ENCODE data around the gene TMC4.

Gene TMC4

GRCh38 chr19:54179262-54179852 lies 6.4 kb upstream of the TMC4 start:
- H3K27ac ChIP-seq, result peak overlapping the region; percentile 9; the same call in 1 of the 2 replicates

GRCh38 chr19:54178581-54179261 lies 5.8 kb upstream of the TMC4 start:
- no peak for TF ChIP-seq CTCF (conservative IDR thresholded peaks at IDR 0.05)
- peak overlapping the region; percentile 6; the same call in 1 of the 2 replicates for H3K27ac ChIP-seq

More at GRCh38 chr19:54179262-54179852, 6.4 kb upstream of the TMC4 start:
- no peak for TF ChIP-seq CTCF (conservative IDR thresholded peaks at IDR 0.05)

GRCh38 chr19:54173951-54174834 lies 1.2 kb upstream of the TMC4 start:
- H3K27ac ChIP-seq, result peak overlapping the region; percentile 97
- no peak for TF ChIP-seq CTCF (conservative IDR thresholded peaks at IDR 0.05)

- TF ChIP-seq CTCF (conservative IDR thresholded peaks at IDR 0.05), result peak; percentile 49; the same call in 1 of the 2 replicates
- peak overlapping the region; percentile 97 for H3K27ac ChIP-seq
Observed at GRCh38 chr19:54173359-54173699, 369 bp upstream of the TMC4 start.

GRCh38 chr19:54171736-54172431 lies 1.1 kb downstream of the TMC4 start:
- peak overlapping the region; percentile 97 for H3K27ac ChIP-seq

GRCh38 chr19:54169149-54169740 lies 3.7 kb downstream of the TMC4 start:
- no peak for TF ChIP-seq CTCF (conservative IDR thresholded peaks at IDR 0.05)
- peak overlapping the region; percentile 16 for H3K27ac ChIP-seq

GRCh38 chr19:54168174-54168917 lies 4.6 kb downstream of the TMC4 start:
- peak overlapping the region; percentile 50; the same call in 1 of the 2 replicates for H3K27ac ChIP-seq
- peak; percentile 92 for TF ChIP-seq CTCF (conservative IDR thresholded peaks at IDR 0.05)
